Coronary artery (tissue), 2 donors: Measurements from ENCODE around the gene NEIL1.

Experiments
- DNase-seq: peaks from one replicate; pipeline ENCODE4 v3.0.0-alpha.2; 2017; ENCODE audit warnings: low spot score
- H3K27ac ChIP-seq, 2 donors: fragments of 200-600 bp; sonication (generic); one replicate each; pipeline ENCODE4 v1.5.1; 2016 to 2019
- H3K4me3 ChIP-seq: fragments of 200-600 bp; sonication (generic); 2 replicates; pipeline ENCODE4 v1.5.1; 2016; ENCODE audit warnings: mild to moderate bottlenecking, moderate library complexity
- TF ChIP-seq, protein P1 (sequence below): fragments of 200-600 bp; sonication (generic); IDR thresholded peaks from one replicate; pipeline ENCODE4 v1.5.1; 2019; ENCODE audit warnings: antibody characterized with exemption

The NEIL1 gene

DNA sequence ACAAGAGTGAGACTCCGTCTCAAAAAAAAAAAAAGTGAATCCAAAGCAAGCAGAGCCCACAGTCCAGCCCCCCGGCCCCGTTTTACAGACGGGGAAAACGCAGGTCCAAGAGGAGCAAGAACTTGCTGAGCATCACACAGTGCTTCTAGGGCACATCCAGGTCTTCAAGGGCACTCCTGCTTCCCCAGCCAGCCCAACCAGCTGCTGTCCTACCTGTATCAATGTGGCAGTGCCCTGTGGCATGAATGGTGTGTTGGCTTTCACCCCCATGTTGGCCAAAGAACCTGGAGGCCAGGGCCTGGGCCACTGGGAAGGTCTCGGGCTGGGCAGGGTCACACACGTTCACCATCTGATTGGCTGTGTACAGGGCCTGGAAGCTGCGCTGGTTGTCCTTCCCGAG lies 16.9 kb downstream of the NEIL1 start:
- TF ChIP-seq, protein P1, sequence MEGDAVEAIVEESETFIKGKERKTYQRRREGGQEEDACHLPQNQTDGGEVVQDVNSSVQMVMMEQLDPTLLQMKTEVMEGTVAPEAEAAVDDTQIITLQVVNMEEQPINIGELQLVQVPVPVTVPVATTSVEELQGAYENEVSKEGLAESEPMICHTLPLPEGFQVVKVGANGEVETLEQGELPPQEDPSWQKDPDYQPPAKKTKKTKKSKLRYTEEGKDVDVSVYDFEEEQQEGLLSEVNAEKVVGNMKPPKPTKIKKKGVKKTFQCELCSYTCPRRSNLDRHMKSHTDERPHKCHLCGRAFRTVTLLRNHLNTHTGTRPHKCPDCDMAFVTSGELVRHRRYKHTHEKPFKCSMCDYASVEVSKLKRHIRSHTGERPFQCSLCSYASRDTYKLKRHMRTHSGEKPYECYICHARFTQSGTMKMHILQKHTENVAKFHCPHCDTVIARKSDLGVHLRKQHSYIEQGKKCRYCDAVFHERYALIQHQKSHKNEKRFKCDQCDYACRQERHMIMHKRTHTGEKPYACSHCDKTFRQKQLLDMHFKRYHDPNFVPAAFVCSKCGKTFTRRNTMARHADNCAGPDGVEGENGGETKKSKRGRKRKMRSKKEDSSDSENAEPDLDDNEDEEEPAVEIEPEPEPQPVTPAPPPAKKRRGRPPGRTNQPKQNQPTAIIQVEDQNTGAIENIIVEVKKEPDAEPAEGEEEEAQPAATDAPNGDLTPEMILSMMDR: no peak
- DNase-seq: no peak
- H3K27ac ChIP-seq: no peak overlapping the region
- no peak overlapping the region for H3K4me3 ChIP-seq

DNA sequence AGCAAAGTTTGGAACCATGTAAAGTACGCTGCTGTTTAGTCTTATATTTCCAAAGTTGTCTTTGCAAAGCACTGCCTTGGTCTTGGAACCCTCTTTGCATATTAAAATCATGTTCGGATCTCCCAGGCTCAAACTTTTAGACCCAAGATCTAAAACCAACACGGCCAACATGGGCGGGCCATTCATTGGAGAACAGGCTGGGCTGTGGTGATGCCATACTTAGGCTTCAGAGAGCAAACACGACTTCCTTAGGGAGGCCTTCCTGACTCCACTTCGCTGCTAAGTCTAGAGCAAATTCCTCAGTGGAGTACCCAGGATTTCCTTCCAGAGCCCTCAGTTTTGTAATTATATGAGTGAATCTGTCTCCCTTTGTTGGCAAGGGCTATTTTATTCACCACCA lies 18.0 kb downstream of the NEIL1 start:
- TF ChIP-seq, protein P1: no peak
- no peak overlapping the region for H3K27ac ChIP-seq
- no peak for DNase-seq
- no peak overlapping the region for H3K4me3 ChIP-seq

DNA sequence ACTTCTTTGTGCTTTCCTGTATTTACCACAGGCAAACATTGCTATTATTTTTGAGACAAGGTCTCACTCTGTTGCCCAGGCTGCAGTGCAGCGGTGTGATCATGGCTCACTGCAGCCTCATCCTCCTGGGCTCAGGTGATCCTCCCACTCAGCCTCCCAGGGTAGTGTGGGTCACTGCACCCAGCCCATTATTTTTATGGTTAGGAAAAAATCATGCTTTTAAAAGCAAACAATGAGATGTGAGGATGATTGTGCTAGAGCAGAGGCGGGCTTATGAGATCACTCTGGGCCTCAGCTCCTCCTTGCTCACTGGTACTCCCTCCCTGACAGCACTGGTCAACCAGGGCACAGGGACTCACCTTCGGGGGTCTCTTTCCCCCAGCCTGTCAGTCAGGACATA lies 19.3 kb downstream of the NEIL1 start:
- no peak overlapping the region for H3K27ac ChIP-seq
- TF ChIP-seq, protein P1: no peak
- DNase-seq: no peak
- no peak overlapping the region for H3K4me3 ChIP-seq

DNA sequence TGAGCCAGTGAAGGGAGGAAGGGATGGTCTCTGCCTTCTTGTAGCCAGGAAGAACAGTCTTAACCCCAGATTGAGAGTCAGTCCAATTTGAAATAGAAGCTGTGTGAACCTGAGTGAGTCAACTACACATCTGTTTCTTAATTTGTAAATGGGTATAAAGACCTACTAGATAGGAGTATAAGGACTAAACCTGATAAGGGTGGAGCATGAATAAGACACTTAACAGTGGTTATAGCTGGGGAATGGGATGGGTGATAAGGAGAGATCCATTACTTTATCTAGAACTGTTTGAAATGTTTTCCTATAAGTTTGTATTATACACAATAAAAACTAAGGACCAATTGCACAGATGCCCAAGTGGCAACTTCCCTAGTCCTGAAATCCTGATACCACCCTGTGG lies 20.2 kb downstream of the NEIL1 start:
- TF ChIP-seq, protein P1: no peak
- no peak for DNase-seq
- H3K4me3 ChIP-seq: peak overlapping the region; percentile 94
- H3K27ac ChIP-seq: peak overlapping the region in 1 of 2 donors; percentile 99

DNA sequence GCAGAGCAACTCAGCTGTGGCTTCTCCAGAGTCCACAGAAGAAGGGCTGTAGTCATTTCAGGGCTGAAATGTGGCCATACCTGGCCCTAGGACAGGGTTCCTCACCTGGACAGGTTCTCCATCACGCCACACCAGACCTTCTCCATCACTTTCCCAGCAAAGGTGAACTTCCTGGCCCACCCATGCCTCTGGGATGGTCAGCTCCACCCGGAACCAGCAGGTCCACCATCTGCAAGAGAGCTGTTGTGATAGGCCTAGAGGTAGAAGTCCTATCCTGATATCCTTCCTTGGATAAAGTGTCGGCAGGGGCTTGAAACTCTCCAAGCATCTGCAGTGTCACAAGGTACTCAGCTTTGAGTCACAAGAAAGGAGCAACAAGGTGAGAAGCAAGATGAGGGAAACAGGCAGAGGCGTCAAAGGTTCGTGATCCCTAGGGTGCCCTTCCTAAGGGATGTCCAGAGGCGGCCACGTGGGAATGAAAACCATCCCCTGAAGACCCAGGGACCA lies 20.6 kb downstream of the NEIL1 start:
- Histone ChIP-seq H3K27ac (peak overlapping the region; percentile 90 to 99), H3K4me3 (peak overlapping the region; percentile 94)
- TF ChIP-seq, protein P1: no peak
- DNase-seq: no peak

DNA sequence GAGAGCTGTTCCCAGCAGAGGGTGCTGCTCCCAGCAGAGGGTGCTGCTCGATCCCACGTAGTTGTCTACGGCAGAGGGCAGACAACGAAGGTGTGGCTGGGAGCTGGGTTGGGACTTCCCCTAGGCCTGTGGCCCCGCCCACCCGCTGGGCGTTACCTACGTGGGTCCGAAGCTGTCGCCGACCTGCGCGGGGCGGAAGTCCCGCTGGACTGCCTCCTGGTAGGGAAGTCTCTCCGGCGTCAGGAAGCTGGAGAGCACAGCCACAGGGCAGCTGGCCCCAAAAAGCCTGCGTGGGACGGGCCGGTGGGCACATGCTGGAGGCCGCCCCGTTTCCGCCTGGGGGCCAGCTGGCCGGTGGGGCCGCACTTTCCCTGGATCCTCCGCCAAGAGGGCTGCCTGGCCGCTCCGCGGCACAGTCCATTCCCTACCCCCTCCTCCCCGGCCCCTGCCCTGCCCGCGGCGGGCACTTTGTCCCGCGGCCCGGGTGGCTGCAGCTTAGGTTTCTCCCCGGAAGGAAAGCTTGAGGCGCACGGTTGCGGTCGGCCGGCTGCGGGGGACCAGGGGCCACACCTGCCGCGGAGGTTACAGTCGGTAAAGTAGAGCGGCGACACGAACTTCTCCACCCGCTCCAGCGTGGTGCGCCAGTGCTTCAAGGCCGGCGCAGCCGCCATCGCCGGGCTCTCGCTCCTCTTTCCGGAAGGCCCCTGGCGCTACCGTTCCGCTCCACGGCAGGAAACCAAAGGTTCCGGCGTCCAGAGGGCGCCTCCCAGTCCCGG lies 21.3 kb downstream of the NEIL1 start, which contains the start of gene MAN2C1:
Gene MAN2C1 (minus strand): TSS at position 695 of the 776 bp plus-strand sequence. CDS start 24 bp downstream, at position 671.
- H3K27ac ChIP-seq: peak within 1 kb of the TSS; percentile 90 to 99
- peak within 1 kb of the TSS; percentile 94 for H3K4me3 ChIP-seq
- TF ChIP-seq, protein P1: no peak
- peak; percentile 95 for DNase-seq
